Measurements from ENCODE around the gene SMOC1. TPM values are rescaled to one million over a fixed set of nuclear protein-coding genes. Genes with fewer than 3 reads are reported as not detected.

The SMOC1 gene
- total and polyA plus RNA-seq, 2 of the 8 experiments (the other 6 are each of a cell fraction or from before 2014, with no cell fraction given) = 1.6 to 2.4 TPM

DNA sequence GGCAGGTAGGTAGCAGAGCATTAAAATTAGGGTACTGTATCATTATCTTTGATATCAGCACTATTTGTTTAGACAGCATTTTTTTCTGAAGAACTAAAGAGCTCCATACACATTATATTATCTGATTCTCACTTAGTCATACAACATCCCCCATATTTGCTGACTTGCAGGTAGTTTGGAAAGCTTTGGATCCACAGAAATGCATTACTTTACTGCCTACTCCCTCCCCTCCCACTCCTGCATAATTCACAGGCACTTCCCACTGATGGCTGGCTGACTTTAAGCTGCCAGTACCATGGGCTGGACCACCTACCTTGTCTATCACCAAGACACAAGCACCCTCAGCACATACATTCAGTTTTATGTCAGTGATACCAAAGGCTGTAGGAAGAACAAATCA lies 199.1 kb downstream of the SMOC1 start:
- Histone ChIP-seq H3K9me3 (ENCODE audit: insufficient read depth in 2 of 2, low read depth in 1 of 2, low read length in 1 of 2) (no peaks in the 10 kb centered on the region), H3K23ac (ENCODE audit: insufficient read length) (no peak overlapping the region), H3K79me2 (ENCODE audit: control insufficient read depth in 1 of 2, insufficient read depth in 2 of 2, low read length in 2 of 2) (no peaks in the 10 kb centered on the region), H3K36me3 (ENCODE audit: control insufficient read depth in 2 of 4, insufficient read depth in 4 of 4, low read length in 3 of 4) (no peaks in the 10 kb centered on the region), H4K5ac (ENCODE audit: insufficient read length, low read depth, low read length) (no peak overlapping the region), H2BK120ac (replicated peaks; ENCODE audit: low read depth, low read length) (no peak overlapping the region), H4K8ac (ENCODE audit: extremely low read depth, insufficient read depth, low read length) (no peak overlapping the region), H4K20me1 (replicated peaks in 1 of 2; ENCODE audit: control insufficient read depth in 1 of 2, insufficient read depth in 2 of 2, low read length in 2 of 2) (no peaks in the 10 kb centered on the region), H2BK5ac (ENCODE audit: low read depth, low read length) (no peak overlapping the region), H3K4me3 (ENCODE audit: extremely low read depth in 1 of 4, insufficient read depth in 2 of 4, low read depth in 3 of 4, low read length in 4 of 4) (no peak overlapping the region), H4K91ac (replicated peaks; ENCODE audit: insufficient read length, low read length) (no peak overlapping the region), H3K27me3 (replicated peaks in 1 of 4; ENCODE audit: control insufficient read depth in 3 of 4, extremely low read depth in 1 of 4, insufficient read depth in 3 of 4, low read length in 3 of 4) (no peaks in the 10 kb centered on the region), H2BK20ac (ENCODE audit: low read length) (no peak overlapping the region), H3K23me2 (ENCODE audit: low read depth, low read length) (no peaks in the 10 kb centered on the region), H2AFZ (ENCODE audit: low read length) (no peak overlapping the region), H3K79me1 (ENCODE audit: low read depth, low read length) (no peaks in the 10 kb centered on the region), H2AK5ac (ENCODE audit: low read depth, low read length) (no peak overlapping the region), H3K56ac (replicated peaks; ENCODE audit: insufficient read length, low read depth, low read length) (no peak overlapping the region), H3K4me1 (replicated peaks in 1 of 4; ENCODE audit: control insufficient read depth in 3 of 4, insufficient read depth in 4 of 4, low read length in 3 of 4) (peaks cover 0 to 6% (median 0%) of the 10 kb centered on the region in 4 experiments; a peak in 3 of 7 replicates), H3K4me2 (ENCODE audit: insufficient read depth in 1 of 2, low read depth in 2 of 2, low read length in 2 of 2) (no peak overlapping the region), H3K14ac (ENCODE audit: insufficient read length) (no peak overlapping the region), H2BK15ac (ENCODE audit: low read length) (no peak overlapping the region), H3K18ac (ENCODE audit: extremely low read depth, low read length) (no peak overlapping the region), H2BK12ac (ENCODE audit: low read depth, low read length) (no peak overlapping the region), H3K27ac (ENCODE audit: low read depth, low read length) (no peak overlapping the region), H3K9ac (replicated peaks in 1 of 4; ENCODE audit: extremely low read depth in 1 of 4, low read depth in 3 of 4, low read length in 3 of 4) (no peak overlapping the region), H3K4ac (replicated peaks; ENCODE audit: insufficient read length, low read depth, low read length) (no peak overlapping the region)
- ChIA-PET POLR2A (ENCODE audit: partially characterized antibody) (interaction anchor here (0.7 kb wide), 1 partner anchor 177 kb away, joined by 3 read pairs; no protein-coding TSS in a partner anchor), CTCF (ENCODE audit: partially characterized antibody) (interaction anchor here (0.7 to 2.2 kb wide), 3 partner anchors 10 to 201 kb away, joined by 3 to 7 read pairs (median 5); no protein-coding TSS in a partner anchor)
- no peak for FAIRE-seq
- no peak for TF ChIP-seq SIN3A (conservative IDR thresholded peaks at IDR 0.05 in 1 of 2, IDR thresholded peaks at IDR 0.05 in 1 of 2; ENCODE audit: low read depth in 1 of 2, low read length in 2 of 2)
- DNase-seq (ENCODE audit: low read depth in 1 of 2, low spot score in 2 of 2) = no peak

All from H1 (cell line).